IMR-90 (cell line): Measurements from ENCODE around the gene ADSS1. TPM values are rescaled to one million over a fixed set of nuclear protein-coding genes. Genes with fewer than 3 reads are reported as not detected.

Experiments used
- ATAC-seq: fragments of 200-7000 bp; cut with Tn5 transposase; 2 replicates; pipeline ENCODE4 v1.9.1; 2020; ENCODE audit warnings: low read depth, mild to moderate bottlenecking, moderate library complexity
- BruUV-seq: library from RNA; stranded (reverse); fragments of 400-500 nt; replicated peaks from 2 replicates; lab custom pipeline; 2021; lab: Mats Ljungman, UMichigan
- CTCF ChIA-PET: fragments of 300-600 bp; formaldehyde crosslinking; extraction: SDS; loops from one replicate; lab custom pipeline; 2021; ENCODE audit warnings: antibody characterized with exemption; lab: Yijun Ruan, JAX
- POLR2A ChIA-PET: fragments of 300-600 bp; sonication (Branson Sonifier 250); formaldehyde crosslinking; loops from one replicate; lab custom pipeline; 2022; ENCODE audit warnings: antibody characterized with exemption; ENCODE audit not compliant: unreplicated experiment; lab: Charles Lee
- DNase-seq: peaks from one replicate; pipeline ENCODE4 v3.0.0; 2013
- H2AFZ ChIP-seq: replicated peaks from 2 replicates; pipeline ENCODE3; 2013; ENCODE audit warnings: low read length, mild to moderate bottlenecking; ENCODE audit not compliant: poor library complexity
- H2AK5ac ChIP-seq: 2 replicates; pipeline ENCODE4 v1.6.1; 2013; ENCODE audit warnings: low read depth, low read length, inconsistent platforms
- H2AK9ac ChIP-seq: replicated peaks from 2 replicates; pipeline ENCODE3; 2013; ENCODE audit warnings: mild to moderate bottlenecking, low read depth, low read length, moderate library complexity; ENCODE audit not compliant: poor library complexity
- H2BK120ac ChIP-seq: 2 replicates; pipeline ENCODE4 v1.6.1; 2013; ENCODE audit warnings: low read depth, low read length, inconsistent platforms
- H2BK15ac ChIP-seq: 3 replicates; pipeline ENCODE4 v1.6.1; 2013; ENCODE audit warnings: low read depth, low read length, inconsistent platforms
- H2BK20ac ChIP-seq: 2 replicates; pipeline ENCODE4 v1.6.1; 2013; ENCODE audit warnings: low read depth, mild to moderate bottlenecking, inconsistent platforms, low read length, moderate library complexity
- H2BK5ac ChIP-seq: 2 replicates; pipeline ENCODE4 v1.6.1; 2013; ENCODE audit warnings: mild to moderate bottlenecking, low read depth, low read length, inconsistent platforms; ENCODE audit not compliant: poor library complexity, severe bottlenecking
- H3K14ac ChIP-seq: replicated peaks from 2 replicates; pipeline ENCODE4 v1.6.1; 2013; ENCODE audit warnings: low read depth, low read length, inconsistent platforms
- H3K18ac ChIP-seq: 2 replicates; pipeline ENCODE4 v1.6.1; 2013; ENCODE audit warnings: low read depth, low read length, control low read depth
- H3K23ac ChIP-seq: 2 replicates; pipeline ENCODE4 v1.6.1; 2013; ENCODE audit warnings: low read depth, low read length, inconsistent platforms
- H3K27ac ChIP-seq: 2 replicates; pipeline ENCODE4 v1.5.1; 2013; ENCODE audit warnings: mild to moderate bottlenecking, control low read depth, low read length; ENCODE audit not compliant: insufficient read depth
- H3K27me3 ChIP-seq: 2 replicates; pipeline ENCODE4 v1.6.1; 2013; ENCODE audit warnings: low read length; ENCODE audit not compliant: control insufficient read depth, insufficient read depth
- H3K36me3 ChIP-seq: 2 replicates; pipeline ENCODE4 v1.6.1; 2013; ENCODE audit warnings: low read length, mixed read lengths; ENCODE audit not compliant: control insufficient read depth, insufficient read depth
- H3K4ac ChIP-seq: 2 replicates; pipeline ENCODE4 v1.6.1; 2013; ENCODE audit warnings: low read depth, low read length, inconsistent platforms
- H3K4me1 ChIP-seq: 2 replicates; pipeline ENCODE4 v1.6.1; 2013; ENCODE audit warnings: low read length, mixed read lengths; ENCODE audit not compliant: control insufficient read depth, insufficient read depth
- H3K4me2 ChIP-seq: 2 replicates; pipeline ENCODE4 v1.6.1; 2013; ENCODE audit warnings: low read depth, mild to moderate bottlenecking, control low read depth, low read length, moderate library complexity
- H3K4me3 ChIP-seq: 2 replicates; pipeline ENCODE4 v1.5.1; 2013; ENCODE audit warnings: low read depth, mild to moderate bottlenecking, control low read depth, low read length, moderate library complexity; ENCODE audit not compliant: insufficient read depth
- H3K56ac ChIP-seq: 2 replicates; pipeline ENCODE4 v1.6.1; 2013; ENCODE audit warnings: low read length, inconsistent platforms; ENCODE audit not compliant: insufficient read depth; ENCODE audit errors: extremely low read depth
- H3K79me1 ChIP-seq, 2 experiments: 2 replicates each; pipeline ENCODE4 v1.6.1; 2013; ENCODE audit warnings: low read length in 2 of 2, inconsistent platforms in 1 of 2, low read depth in 1 of 2
- H3K9ac ChIP-seq: 2 replicates; pipeline ENCODE4 v1.6.1; 2013; ENCODE audit warnings: low read depth, low read length, control low read depth
- H3K9me1 ChIP-seq: 2 replicates; pipeline ENCODE4 v1.6.1; 2013; ENCODE audit warnings: low read length, inconsistent platforms; ENCODE audit not compliant: insufficient read depth
- H3K9me3 ChIP-seq: 2 replicates; pipeline ENCODE4 v1.6.1; 2013; ENCODE audit warnings: low read length; ENCODE audit not compliant: control insufficient read depth, insufficient read depth
- H4K20me1 ChIP-seq: 2 replicates; pipeline ENCODE4 v1.6.1; 2013; ENCODE audit warnings: low read length, inconsistent platforms; ENCODE audit not compliant: insufficient read depth
- H4K5ac ChIP-seq: 2 replicates; pipeline ENCODE4 v1.6.1; 2013; ENCODE audit warnings: mild to moderate bottlenecking, low read depth, low read length, control low read depth
- H4K8ac ChIP-seq, 2 experiments: 2 replicates each; pipeline ENCODE4 v1.6.1; 2013; ENCODE audit warnings: low read depth in 2 of 2, low read length in 2 of 2, control low read depth in 1 of 2, inconsistent platforms in 1 of 2
- H4K91ac ChIP-seq: 2 replicates; pipeline ENCODE4 v1.6.1; 2013; ENCODE audit warnings: low read depth, low read length, inconsistent platforms; ENCODE audit not compliant: insufficient read depth
- CEBPB ChIP-seq: IDR thresholded peaks from 2 replicates; pipeline ENCODE4 v1.6.1; 2012; ENCODE audit warnings: low read depth, low read length, improper control_type of control experiment
- CHD1 ChIP-seq: IDR thresholded peaks from 2 replicates; pipeline ENCODE4 v1.6.1; 2012; ENCODE audit warnings: low read depth, low read length, improper control_type of control experiment
- CTCF ChIP-seq: conservative IDR thresholded peaks from 2 replicates; pipeline ENCODE4 v1.5.1; 2012; ENCODE audit warnings: mild to moderate bottlenecking, low read depth, low read length, improper control_type of control experiment
- FOS ChIP-seq: fragments of 150-350 bp; IDR thresholded peaks from 2 replicates; pipeline ENCODE4 v1.6.1; 2016; ENCODE audit warnings: low read depth, low read length
- NFE2L2 ChIP-seq: fragments of 150-350 bp; IDR thresholded peaks from 2 replicates; pipeline ENCODE4 v1.6.1; 2016; ENCODE audit warnings: low read depth, mild to moderate bottlenecking, low read length
- RAD21 ChIP-seq: IDR thresholded peaks from 2 replicates; pipeline ENCODE4 v1.6.1; 2012; ENCODE audit warnings: low read length, improper control_type of control experiment
- RCOR1 ChIP-seq: IDR thresholded peaks from 2 replicates; pipeline ENCODE4 v1.6.1; 2012; ENCODE audit warnings: mild to moderate bottlenecking, low read length, improper control_type of control experiment; ENCODE audit not compliant: insufficient replicate concordance
- SMC3 ChIP-seq: fragments of 150-350 bp; IDR thresholded peaks from 2 replicates; pipeline ENCODE4 v1.6.1; 2016; ENCODE audit warnings: low read depth, mild to moderate bottlenecking, antibody characterized with exemption, low read length, moderate library complexity
- USF2 ChIP-seq: fragments of 150-350 bp; IDR thresholded peaks from 2 replicates; pipeline ENCODE4 v1.6.1; 2017; ENCODE audit warnings: mild to moderate bottlenecking, antibody characterized with exemption, low read length, low read depth
- WGBS, 2 experiments: methylation state at CpG; one replicate each; pipeline versions ENCODE4 v1.1.5 to v1.1.7; 2013; ENCODE audit warnings: missing lambda C conversion rate in 2 of 2; ENCODE audit not compliant: insufficient read length in 1 of 2; ENCODE audit errors: extremely low coverage in 2 of 2; 5-methylcytosine and 5-hydroxymethylcytosine counted together
- dilution Hi-C: fragments of 300-500 bp; cut with HindIII; formaldehyde crosslinking; loops from one replicate; pipeline ENCODE4 v1.14.3; 2018; ENCODE audit warnings: low sequenced_read_pairs; ENCODE audit not compliant: unreplicated experiment
- in situ Hi-C: fragments of 300-500 bp; cut with MboI; formaldehyde crosslinking; loops from 3 replicates; pipeline ENCODE4 v1.14.3; 2019; ENCODE audit warnings: low sequenced_read_pairs, inconsistent platforms, mixed read lengths
- intact Hi-C: fragments of 100-400 bp; cut with micrococcal nuclease; formaldehyde crosslinking; loops from 2 replicates; pipeline ENCODE4 v1.10.0; 2022
- polyA plus RNA-seq, 3 experiments: library from polyadenylated mRNA; depleted of rRNA; stranded (reverse); fragments of >200 nt; gene quantifications; 2 replicates each; pipeline ENCODE4 v1.2.3, GENCODE V29; 2012; ENCODE audit warnings: low replicate concordance in 1 of 3
- total RNA-seq: library from RNA; depleted of rRNA; stranded (reverse); fragments of >200 nt; gene quantifications from 2 replicates; pipeline ENCODE4 v1.2.3, GENCODE V29; 2012
- TF ChIP-seq, protein P1 (sequence below): fragments of 150-350 bp; IDR thresholded peaks from 2 replicates; pipeline ENCODE4 v1.6.1; 2016; ENCODE audit warnings: low read depth, mild to moderate bottlenecking, low read length, moderate library complexity, borderline replicate concordance

Gene ADSS1
- total and polyA plus RNA-seq, 2 of the 4 experiments (the other 2 are of a cell fraction): 1.8 to 5.2 TPM

- no peak for TF ChIP-seq RCOR1
- TF ChIP-seq NFE2L2: no peak
- no peak for TF ChIP-seq RAD21
- TF ChIP-seq USF2: no peak
- no peak for TF ChIP-seq CEBPB
- no peak for TF ChIP-seq CTCF
- TF ChIP-seq SMC3: no peak
- no peak for TF ChIP-seq FOS
- no peak for TF ChIP-seq CHD1
- TF ChIP-seq, protein P1, sequence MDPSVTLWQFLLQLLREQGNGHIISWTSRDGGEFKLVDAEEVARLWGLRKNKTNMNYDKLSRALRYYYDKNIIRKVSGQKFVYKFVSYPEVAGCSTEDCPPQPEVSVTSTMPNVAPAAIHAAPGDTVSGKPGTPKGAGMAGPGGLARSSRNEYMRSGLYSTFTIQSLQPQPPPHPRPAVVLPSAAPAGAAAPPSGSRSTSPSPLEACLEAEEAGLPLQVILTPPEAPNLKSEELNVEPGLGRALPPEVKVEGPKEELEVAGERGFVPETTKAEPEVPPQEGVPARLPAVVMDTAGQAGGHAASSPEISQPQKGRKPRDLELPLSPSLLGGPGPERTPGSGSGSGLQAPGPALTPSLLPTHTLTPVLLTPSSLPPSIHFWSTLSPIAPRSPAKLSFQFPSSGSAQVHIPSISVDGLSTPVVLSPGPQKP: no peak
- POLR2A ChIA-PET: no interaction called here
- 92% methylated on average over 6 of the region's 15 CpGs; no CpG with 5 or more reads in 1 of the 2 experiments for WGBS, 2 experiments
These were observed 29.5 kb upstream of the ADSS1 start for GRCh38 chr14:104694475-104694950.

More at GRCh38 chr14:104694475-104694950, 29.5 kb upstream of the ADSS1 start:
- Histone ChIP-seq H2BK120ac (no peak overlapping the region), H2AK5ac (no peak overlapping the region), H4K20me1 (peaks cover 95% of the 10 kb centered on the region), H3K23ac (no peak overlapping the region), H3K18ac (no peak overlapping the region), H2BK15ac (no peak overlapping the region), H3K4me3 (no peak overlapping the region), H3K4me1 (peaks cover 42% of the 10 kb centered on the region), H4K5ac (no peak overlapping the region), H3K27me3 (no peaks in the 10 kb centered on the region), H3K4me2 (no peak overlapping the region), H2BK20ac (no peak overlapping the region), H2AFZ (no peak overlapping the region), H3K9me3 (no peaks in the 10 kb centered on the region), H3K14ac (no peak overlapping the region), H3K56ac (no peak overlapping the region), H3K27ac (no peak overlapping the region), H3K79me1 (peaks cover 12 to 79% of the 10 kb centered on the region in 2 experiments), H2AK9ac (no peak overlapping the region), H3K36me3 (peaks cover 36% of the 10 kb centered on the region), H4K91ac (no peak overlapping the region), H3K4ac (no peak overlapping the region), H3K9ac (no peak overlapping the region), H2BK5ac (no peak overlapping the region), H4K8ac (no peak overlapping the region), H3K9me1 (peaks cover 5% of the 10 kb centered on the region; the same call in 1 of the 2 replicates)
- CTCF ChIA-PET: no interaction called here
- intact Hi-C loops (no loop called here), in situ Hi-C loops (no loop called here), dilution Hi-C loops (no loop called here)
- no peak for DNase-seq
- no TSS peak for BruUV-seq
- no peak for ATAC-seq
